IPS-NIHi7 (cell line): ENCODE measurements around the gene CRCP.
A peak's percentile ranks its signal among the peaks of the same experiment; 100 is the strongest.
"Not testable (repeated sequence)": the region's sequence is repeated elsewhere in the genome, so short reads cannot be mapped to it uniquely, and the experiment has no call there.

ENCODE experiments used
- DNase-seq: peaks from one replicate; pipeline ENCODE4 v3.0.0; 2012; ENCODE audit warnings: mixed read lengths; ENCODE audit errors: extremely low spot score

The CRCP gene

GRCh38 chr7:66114743-66115649 is at the start of gene CRCP:
TSS of gene CRCP (plus strand) at chr7:66114847. CDS start at chr7:66114963, 116 bp downstream.
- DNase-seq: peak; percentile 89

DNA sequence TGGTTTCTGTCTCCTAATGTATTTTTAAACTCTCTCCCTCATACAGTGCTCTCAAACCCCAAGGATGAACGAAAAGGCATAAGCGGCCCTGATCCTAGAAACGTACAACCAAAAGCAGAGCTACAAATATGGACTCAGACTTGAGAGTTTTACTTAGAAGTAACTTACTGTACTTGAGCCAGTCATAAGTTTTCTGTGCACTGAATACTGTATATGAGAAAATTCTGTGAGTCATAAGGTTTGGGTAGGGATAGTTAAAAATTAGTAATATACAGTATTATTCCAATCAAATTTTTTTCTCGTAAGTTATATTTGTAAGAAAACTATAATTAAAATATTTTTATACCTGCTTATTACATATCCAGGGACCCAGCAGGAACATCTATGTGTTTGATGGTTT is 44.9 kb upstream of the CRCP start:
- no peak for DNase-seq

DNA sequence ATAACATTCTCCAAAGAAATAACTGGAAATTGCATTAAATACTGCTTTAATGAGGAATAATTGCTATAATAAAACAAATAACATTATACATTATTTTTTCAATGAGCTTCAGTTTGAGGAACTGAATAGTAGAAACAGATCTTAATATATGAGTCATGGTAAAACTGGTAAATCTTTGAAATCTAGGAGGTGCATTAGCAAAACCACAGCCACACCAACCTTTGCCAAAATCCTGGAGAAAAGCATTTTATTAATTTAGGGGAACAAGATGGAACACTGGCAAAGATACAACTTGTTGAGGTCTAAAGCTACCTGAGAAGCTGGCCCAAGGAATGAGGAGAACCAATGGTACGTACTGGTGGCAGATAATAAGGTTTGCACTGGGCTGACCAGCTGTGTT is 44.4 kb upstream of the CRCP start:
- no peak for DNase-seq

DNA sequence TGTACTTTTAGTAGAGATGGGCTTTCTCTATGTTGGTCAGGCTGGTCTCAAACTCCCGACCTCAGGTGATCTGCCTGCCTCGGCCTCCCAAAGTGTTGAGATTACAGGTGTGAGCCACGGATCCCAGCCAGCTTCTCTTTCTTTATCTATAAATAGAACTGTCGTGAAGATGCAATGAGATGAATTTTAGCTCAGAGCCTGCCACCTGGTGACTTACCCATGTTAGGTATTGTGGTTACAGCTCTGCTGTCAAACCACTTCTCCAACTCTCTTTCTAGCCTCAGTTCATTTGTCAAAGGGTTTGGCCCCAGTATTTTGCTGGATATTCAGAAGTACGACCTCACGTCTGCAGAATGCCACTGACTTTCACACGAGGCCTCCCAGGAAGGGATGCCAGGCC is 42.4 kb upstream of the CRCP start:
- not testable (repeated sequence) for DNase-seq

DNA sequence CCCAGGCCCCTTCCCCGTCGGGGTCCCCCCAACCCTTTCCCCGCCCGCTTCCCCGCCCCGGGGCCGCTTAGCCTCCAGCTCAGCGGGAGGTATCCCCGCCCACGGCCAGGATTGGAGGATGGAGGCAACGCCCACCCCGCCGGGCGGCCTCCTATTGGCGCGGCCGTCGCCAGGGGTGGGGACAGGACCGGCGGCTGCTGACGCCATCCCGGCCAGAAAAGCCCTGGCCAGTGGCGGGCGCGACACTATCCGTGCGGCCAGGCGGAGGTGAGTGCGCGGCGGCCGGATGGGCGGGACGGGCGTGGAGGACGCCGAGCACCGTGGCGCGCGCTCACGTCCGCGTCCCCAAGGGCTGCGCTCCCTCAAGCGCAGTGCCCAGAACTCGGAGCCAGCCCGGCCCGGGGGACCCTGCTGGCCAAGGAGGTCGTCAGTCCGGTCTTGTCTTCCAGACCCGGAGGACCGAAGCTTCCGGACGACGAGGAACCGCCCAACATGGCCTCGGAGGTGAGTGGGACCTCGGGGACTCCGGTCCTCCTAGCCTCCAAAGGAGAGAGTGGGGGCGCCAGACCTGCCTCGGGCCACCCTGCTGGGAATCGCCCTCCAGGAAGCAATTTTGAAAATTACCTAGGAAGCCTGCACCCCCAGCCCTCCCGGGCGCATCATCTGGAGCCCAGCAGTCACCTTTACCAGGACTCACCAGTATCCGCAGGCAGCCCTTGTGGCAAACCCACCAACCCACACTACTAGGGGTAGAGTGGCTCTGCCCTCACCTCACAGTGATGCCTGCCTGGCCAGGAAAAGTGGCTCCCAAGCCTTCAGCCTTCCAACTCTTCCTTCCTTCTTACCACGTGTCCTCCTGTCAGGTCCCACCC is 38.8 kb upstream of the CRCP start, which contains the start of gene ASL:
Gene ASL, plus strand, starts transcription at position 230 of the 872 bp plus-strand sequence. Its CDS starts 263 bp downstream, at position 493.
- peak; percentile 100 for DNase-seq

- no peak for DNase-seq
Observed at GRCh38 chr7:66076462-66077329, 38.0 kb upstream of the CRCP start.

- DNase-seq: no peak
Observed at GRCh38 chr7:66078067-66078466, 36.6 kb upstream of the CRCP start.

GRCh38 chr7:66082083-66082482 is 32.6 kb upstream of the CRCP start:
- DNase-seq: no peak

DNA sequence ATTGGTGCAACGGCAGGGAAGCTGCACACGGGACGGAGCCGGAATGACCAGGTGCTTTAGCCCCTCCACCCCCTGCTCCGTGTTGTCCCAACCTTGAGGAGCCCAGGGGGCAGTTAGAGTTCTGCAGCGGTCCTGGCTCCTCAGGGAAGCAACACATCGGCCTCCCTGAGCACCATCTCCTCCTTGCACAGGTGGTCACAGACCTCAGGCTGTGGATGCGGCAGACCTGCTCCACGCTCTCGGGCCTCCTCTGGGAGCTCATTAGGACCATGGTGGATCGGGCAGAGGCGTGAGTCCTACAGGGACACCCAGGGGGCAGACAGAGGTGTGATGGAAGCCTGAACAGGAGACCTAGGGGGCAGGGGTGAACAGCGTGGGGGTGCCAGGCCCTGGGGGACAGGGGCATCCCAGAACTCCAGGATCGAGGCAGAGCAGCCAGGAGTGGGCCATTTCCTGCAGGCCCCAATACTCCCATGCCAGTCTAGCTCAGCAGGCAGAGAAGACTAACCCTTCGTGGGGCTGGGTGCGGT is 31.7 kb upstream of the CRCP start:
- DNase-seq: no peak

- DNase-seq: no peak
Observed at GRCh38 chr7:66083677-66084076, 31.0 kb upstream of the CRCP start.

DNA sequence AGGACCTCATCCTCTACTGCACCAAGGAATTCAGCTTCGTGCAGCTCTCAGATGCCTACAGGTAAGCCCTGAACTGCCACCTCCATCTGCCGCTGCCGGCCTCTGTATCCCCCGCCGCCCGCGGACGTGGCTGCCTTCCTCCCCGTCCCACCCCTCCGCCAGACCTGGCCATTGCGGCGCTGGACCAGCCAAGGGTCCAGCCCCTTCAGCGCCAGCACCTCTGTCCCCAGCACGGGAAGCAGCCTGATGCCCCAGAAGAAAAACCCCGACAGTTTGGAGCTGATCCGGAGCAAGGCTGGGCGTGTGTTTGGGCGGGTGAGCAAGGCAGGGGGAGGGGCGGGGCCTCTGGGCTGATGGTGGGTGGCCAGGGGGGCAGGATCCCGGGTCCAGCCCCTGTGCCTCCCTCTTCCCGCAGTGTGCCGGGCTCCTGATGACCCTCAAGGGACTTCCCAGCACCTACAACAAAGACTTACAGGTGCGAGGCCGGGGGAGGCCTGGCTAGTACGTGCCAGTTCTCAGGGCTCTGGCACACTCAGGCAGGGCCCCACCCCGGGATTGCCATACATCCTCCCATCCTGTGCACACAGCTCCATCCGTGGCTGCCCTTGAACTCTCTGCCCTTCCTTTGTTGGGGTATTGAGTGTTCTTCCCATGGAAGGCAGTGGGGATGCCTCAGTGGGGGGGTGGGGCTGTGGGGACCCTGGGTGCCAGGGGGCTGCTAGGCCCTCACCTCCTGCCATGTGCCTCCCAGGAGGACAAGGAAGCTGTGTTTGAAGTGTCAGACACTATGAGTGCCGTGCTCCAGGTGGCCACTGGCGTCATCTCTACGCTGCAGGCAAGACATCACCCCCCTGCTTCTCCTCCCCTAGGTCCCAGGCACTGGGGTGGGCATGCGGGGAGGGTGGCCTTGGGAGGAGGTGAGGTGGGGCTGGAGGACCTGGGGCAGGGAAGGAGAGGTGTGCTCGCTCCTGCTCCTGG is 25.5 kb upstream of the CRCP start:
- DNase-seq: no peak

- DNase-seq: no peak
Observed at GRCh38 chr7:66092654-66093053, 22.0 kb upstream of the CRCP start.

DNA sequence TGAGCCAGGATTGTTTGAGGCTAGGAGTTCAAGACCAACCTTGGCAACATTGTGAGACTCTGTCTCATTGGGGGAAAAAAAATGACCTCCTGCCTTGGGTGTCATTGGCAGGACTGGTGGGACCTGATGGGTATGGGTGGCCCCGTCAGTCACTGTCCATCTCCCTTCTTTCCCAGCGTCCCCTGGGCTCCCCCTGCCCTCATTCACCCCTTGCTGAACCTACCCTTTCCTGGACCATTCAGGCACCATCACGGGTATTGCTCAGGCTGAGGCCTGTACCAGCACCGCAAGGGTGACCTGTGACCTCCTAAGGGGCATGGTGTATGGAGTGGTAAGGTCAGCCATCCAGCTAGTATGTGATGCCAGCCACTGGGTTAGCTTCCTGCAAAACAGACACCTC is 19.6 kb upstream of the CRCP start:
- DNase-seq: no peak

GRCh38 chr7:66099232-66099550 is 15.5 kb upstream of the CRCP start:
- no peak for DNase-seq

- no peak for DNase-seq
Observed at GRCh38 chr7:66099551-66100407, 14.9 kb upstream of the CRCP start.

DNA sequence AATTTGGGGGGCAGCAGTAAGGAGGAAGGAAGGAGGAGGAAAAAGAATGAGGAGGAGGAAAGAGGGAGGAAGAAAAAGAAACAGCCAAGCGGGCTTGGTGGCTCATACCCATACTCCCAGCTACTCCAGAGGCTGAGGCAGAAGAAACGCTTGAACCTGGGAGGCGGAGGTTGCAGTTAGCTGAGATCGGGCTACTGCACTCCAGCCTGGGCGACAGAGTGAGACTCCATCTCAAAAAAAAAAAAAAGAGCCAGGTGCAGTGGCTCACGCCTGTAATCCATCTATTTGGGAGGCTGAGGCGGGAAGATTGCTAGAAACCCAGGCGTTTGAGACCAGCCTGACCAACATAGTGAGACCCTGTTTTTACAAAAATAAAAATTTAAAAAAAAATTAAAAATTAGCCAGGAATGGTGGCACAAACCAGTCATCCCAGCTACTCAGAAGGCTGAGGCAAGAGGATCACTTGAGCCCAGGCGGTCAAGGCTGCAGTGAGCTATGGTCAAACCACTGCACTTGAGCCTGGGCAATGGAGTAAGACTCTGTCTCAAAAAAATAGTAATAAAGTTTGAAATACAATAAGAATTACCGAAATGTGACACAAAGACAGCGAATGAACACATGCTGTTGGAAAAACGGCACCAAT is 14.1 kb upstream of the CRCP start:
- DNase-seq: no peak

GRCh38 chr7:66102168-66102567 is 12.5 kb upstream of the CRCP start:
- not testable (repeated sequence) for DNase-seq

- not testable (repeated sequence) for DNase-seq
Observed at GRCh38 chr7:66103994-66104393, 10.7 kb upstream of the CRCP start.

DNA sequence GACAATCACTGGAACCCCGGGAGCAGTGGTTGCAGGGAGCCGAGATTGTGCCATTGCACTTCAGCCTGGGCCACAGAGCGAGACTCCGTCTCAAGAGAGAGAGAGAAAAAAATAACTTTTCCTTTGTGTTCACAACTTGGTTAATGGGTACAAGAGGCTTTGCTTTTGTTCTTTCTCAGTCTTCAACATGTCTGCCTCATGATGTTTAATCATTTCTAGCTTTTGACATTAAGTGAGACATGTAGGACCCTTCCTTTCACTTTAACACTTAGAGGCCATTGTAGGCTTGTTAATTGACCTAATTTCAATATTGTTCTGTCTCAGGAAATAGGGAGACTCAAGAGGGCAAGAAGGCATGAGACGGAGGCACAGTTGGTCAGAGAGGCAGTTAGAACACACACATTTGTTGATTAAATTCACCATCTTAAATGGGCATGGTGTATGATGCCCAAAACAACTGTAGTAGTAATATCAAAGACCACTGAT is 9.3 kb upstream of the CRCP start:
- DNase-seq: no peak
